CD4-positive, alpha-beta T cell treated with Interleukin-15 for 4 hours (primary cell): ENCODE data around the gene MAPK8IP1.

ENCODE experiments used
- DNase-seq: peaks from one replicate; pipeline ENCODE4 v3.0.0-alpha.2; 2020; ENCODE audit warnings: low spot score

Gene MAPK8IP1

GRCh38 chr11:45945397-45945999, 60.0 kb downstream of the MAPK8IP1 start:
- no peak for DNase-seq

- no peak for DNase-seq
Measured at GRCh38 chr11:45947885-45948284, 62.4 kb downstream of the MAPK8IP1 start.

- DNase-seq, result no peak
Measured at GRCh38 chr11:45948356-45948755, 62.9 kb downstream of the MAPK8IP1 start.

- no peak for DNase-seq
Measured at GRCh38 chr11:45949992-45950407, 64.5 kb downstream of the MAPK8IP1 start.
